ENCODE results near the gene RBM20.

The RBM20 gene

GRCh38 chr10:110827875-110828274 lies 183.7 kb downstream of the RBM20 start:
- no peak for DNase-seq (ENCODE audit: low read depth)
- no peak overlapping the region for H3K4me3 ChIP-seq (ENCODE audit: low read length)
- no peak for TF ChIP-seq CTCF (conservative IDR thresholded peaks at IDR 0.05; ENCODE audit: low read depth, low read length)

- TF ChIP-seq CTCF (conservative IDR thresholded peaks at IDR 0.05; ENCODE audit: low read depth, low read length): no peak
- no peak overlapping the region for H3K4me3 ChIP-seq (ENCODE audit: low read length)
- no peak for DNase-seq (ENCODE audit: low read depth)
These were observed 184.4 kb downstream of the RBM20 start for GRCh38 chr10:110828525-110828924.

GRCh38 chr10:110829721-110830410 lies 185.7 kb downstream of the RBM20 start:
- TF ChIP-seq CTCF (conservative IDR thresholded peaks at IDR 0.05; ENCODE audit: low read depth, low read length): no peak
- DNase-seq (ENCODE audit: low read depth): no peak
- no peak overlapping the region for H3K4me3 ChIP-seq (ENCODE audit: low read length)

GRCh38 chr10:110833234-110833940 lies 189.3 kb downstream of the RBM20 start:
- no peak for TF ChIP-seq CTCF (conservative IDR thresholded peaks at IDR 0.05; ENCODE audit: low read depth, low read length)
- no peak overlapping the region for H3K4me3 ChIP-seq (ENCODE audit: low read length)
- no peak for DNase-seq (ENCODE audit: low read depth)

- H3K4me3 ChIP-seq (ENCODE audit: low read length): no peak overlapping the region
- TF ChIP-seq CTCF (conservative IDR thresholded peaks at IDR 0.05; ENCODE audit: low read depth, low read length): no peak
- DNase-seq (ENCODE audit: low read depth): no peak
These were observed 189.9 kb downstream of the RBM20 start for GRCh38 chr10:110833941-110834628.

- TF ChIP-seq CTCF (conservative IDR thresholded peaks at IDR 0.05; ENCODE audit: low read depth, low read length): no peak
- no peak overlapping the region for H3K4me3 ChIP-seq (ENCODE audit: low read length)
- DNase-seq (ENCODE audit: low read depth): no peak
These were observed 190.6 kb downstream of the RBM20 start for GRCh38 chr10:110834629-110835301.

Measured in retinal pigment epithelial cell (primary cell).